HL-60 (cell line): Measurements from ENCODE around the gene CEBPB.

Experiments used
- DNase-seq, 2 experiments: peaks; one replicate each; pipeline ENCODE4 v3.0.0-alpha.2; 2010 to 2020; ENCODE audit warnings: low read depth in 1 of 2, low spot score in 1 of 2
- H3K27ac ChIP-seq: fragments of 250-450 bp; sonication (Bioruptor Pico); replicated peaks from 2 replicates; pipeline ENCODE4 v1.5.1; 2020; ENCODE audit warnings: mild to moderate bottlenecking, moderate library complexity
- H3K27me3 ChIP-seq: fragments of 250-450 bp; sonication (Bioruptor Pico); 2 replicates; pipeline ENCODE4 v1.5.1; 2021; ENCODE audit warnings: mild to moderate bottlenecking, moderate library complexity; ENCODE audit not compliant: insufficient read depth, poor library complexity, severe bottlenecking
- H3K4me3 ChIP-seq: replicated peaks from 2 replicates; pipeline ENCODE4 v1.5.1; 2011; ENCODE audit warnings: mild to moderate bottlenecking, control low read depth, low read length; ENCODE audit not compliant: insufficient read depth
- GABPA ChIP-seq: IDR thresholded peaks from 2 replicates; pipeline ENCODE4 v1.6.1; 2012; ENCODE audit warnings: low read depth
- POLR2AphosphoS5 ChIP-seq: IDR thresholded peaks from 2 replicates; pipeline ENCODE4 v1.6.1; 2012; ENCODE audit warnings: low read depth
- REST ChIP-seq: IDR thresholded peaks from 2 replicates; pipeline ENCODE4 v1.6.1; 2012; ENCODE audit warnings: low read depth; ENCODE audit not compliant: insufficient replicate concordance
- SPI1 ChIP-seq: IDR thresholded peaks from 2 replicates; pipeline ENCODE4 v1.6.1; 2012; ENCODE audit warnings: low read depth, mild to moderate bottlenecking, borderline replicate concordance
- TF ChIP-seq, protein P1 (sequence below): IDR thresholded peaks from one replicate; pipeline ENCODE4 v1.5.1; 2011; ENCODE audit warnings: low read length, control low read depth, inconsistent platforms; ENCODE audit not compliant: insufficient read depth

The CEBPB gene

GRCh38 chr20:50214226-50215024, 23.8 kb downstream of the CEBPB start:
- Histone ChIP-seq H3K4me3 (no peak overlapping the region), H3K27ac (peak overlapping the region; percentile 11; the same call in 1 of the 2 replicates), H3K27me3 (no peaks in the 10 kb centered on the region)
- DNase-seq, result no peak
- TF ChIP-seq, protein P1, sequence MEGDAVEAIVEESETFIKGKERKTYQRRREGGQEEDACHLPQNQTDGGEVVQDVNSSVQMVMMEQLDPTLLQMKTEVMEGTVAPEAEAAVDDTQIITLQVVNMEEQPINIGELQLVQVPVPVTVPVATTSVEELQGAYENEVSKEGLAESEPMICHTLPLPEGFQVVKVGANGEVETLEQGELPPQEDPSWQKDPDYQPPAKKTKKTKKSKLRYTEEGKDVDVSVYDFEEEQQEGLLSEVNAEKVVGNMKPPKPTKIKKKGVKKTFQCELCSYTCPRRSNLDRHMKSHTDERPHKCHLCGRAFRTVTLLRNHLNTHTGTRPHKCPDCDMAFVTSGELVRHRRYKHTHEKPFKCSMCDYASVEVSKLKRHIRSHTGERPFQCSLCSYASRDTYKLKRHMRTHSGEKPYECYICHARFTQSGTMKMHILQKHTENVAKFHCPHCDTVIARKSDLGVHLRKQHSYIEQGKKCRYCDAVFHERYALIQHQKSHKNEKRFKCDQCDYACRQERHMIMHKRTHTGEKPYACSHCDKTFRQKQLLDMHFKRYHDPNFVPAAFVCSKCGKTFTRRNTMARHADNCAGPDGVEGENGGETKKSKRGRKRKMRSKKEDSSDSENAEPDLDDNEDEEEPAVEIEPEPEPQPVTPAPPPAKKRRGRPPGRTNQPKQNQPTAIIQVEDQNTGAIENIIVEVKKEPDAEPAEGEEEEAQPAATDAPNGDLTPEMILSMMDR, result no peak
- TF ChIP-seq SPI1, result no peak
- TF ChIP-seq REST, result no peak

GRCh38 chr20:50215101-50215690, 24.6 kb downstream of the CEBPB start:
- DNase-seq, result no peak

DNA sequence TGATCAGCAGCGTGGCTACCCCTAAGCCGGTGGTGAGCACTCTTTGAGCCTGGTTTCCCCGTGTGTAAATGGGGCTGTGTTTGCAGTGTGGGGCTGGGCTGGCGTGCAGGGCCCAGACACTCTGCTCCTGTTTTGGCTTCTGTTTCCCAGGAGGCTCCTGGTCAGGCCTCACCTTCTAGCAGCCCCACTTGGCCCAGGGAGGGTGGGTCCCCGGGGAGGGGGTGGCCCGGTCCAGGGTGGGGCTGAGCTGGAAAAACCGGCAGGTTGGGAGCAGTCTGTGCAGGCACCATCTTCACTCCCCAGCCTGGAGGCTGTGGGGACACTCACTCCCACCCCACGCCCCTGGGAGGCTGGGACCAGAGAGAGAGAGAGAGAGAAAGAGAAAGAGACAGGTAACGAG, 25.3 kb downstream of the CEBPB start:
- no peak for DNase-seq
- no peak overlapping the region for H3K27ac ChIP-seq
- no peak for TF ChIP-seq POLR2AphosphoS5
- TF ChIP-seq, protein P1, result no peak
- TF ChIP-seq REST, result no peak
- TF ChIP-seq GABPA, result no peak
- no peak for TF ChIP-seq SPI1
- no peaks in the 10 kb centered on the region for H3K27me3 ChIP-seq
- H3K4me3 ChIP-seq, result no peak overlapping the region

More at GRCh38 chr20:50215101-50215690, 24.6 kb downstream of the CEBPB start:
- Histone ChIP-seq H3K27ac (no peak overlapping the region), H3K4me3 (no peak overlapping the region), H3K27me3 (no peaks in the 10 kb centered on the region)
- TF ChIP-seq POLR2AphosphoS5, result no peak
- TF ChIP-seq, protein P1, result no peak
- no peak for TF ChIP-seq GABPA
